Fibroblast of lung (primary cell): Measurements from ENCODE around the gene AFG3L2. TPM values are rescaled to one million over a fixed set of nuclear protein-coding genes. Genes with fewer than 3 reads are reported as not detected.

Source experiments
- DNase-seq, 2 donors: peaks; one replicate each; pipeline versions ENCODE4 v3.0.0 to v3.0.0-alpha.2; 2010; ENCODE audit warnings: low read depth in 2 of 2
- H2AFZ ChIP-seq: 2 replicates; pipeline ENCODE4 v1.5.1; 2012; ENCODE audit warnings: low read length, control low read depth, inconsistent platforms
- H3K27ac ChIP-seq: 2 replicates; pipeline ENCODE4 v1.5.1; 2011; ENCODE audit warnings: low read length, control low read depth; ENCODE audit not compliant: insufficient read depth
- H3K27me3 ChIP-seq: 2 replicates; pipeline ENCODE4 v1.5.1; 2011; ENCODE audit warnings: mild to moderate bottlenecking, low read length; ENCODE audit not compliant: control insufficient read depth, insufficient read depth
- H3K36me3 ChIP-seq: 2 replicates; pipeline ENCODE4 v1.5.1; 2011; ENCODE audit warnings: low read length; ENCODE audit not compliant: control insufficient read depth, insufficient read depth
- H3K4me1 ChIP-seq: 2 replicates; pipeline ENCODE4 v1.5.1; 2011; ENCODE audit warnings: low read length; ENCODE audit not compliant: control insufficient read depth, insufficient read depth; ENCODE audit errors: extremely low read depth
- H3K4me2 ChIP-seq: 2 replicates; pipeline ENCODE4 v1.5.1; 2011; ENCODE audit warnings: low read length, control low read depth; ENCODE audit not compliant: insufficient read depth; ENCODE audit errors: extremely low read depth
- H3K4me3 ChIP-seq, 4 experiments: fragments of 200-600 bp in 1 of 4; sonication (generic) in 1 of 4; replicated peaks in 1 of 4; 2 replicates each; pipeline ENCODE4 v1.5.1; 2011 to 2016; ENCODE audit warnings: low read length in 4 of 4, low read depth in 3 of 4, mild to moderate bottlenecking in 3 of 4, control low read depth in 2 of 4, inconsistent platforms in 1 of 4, mixed read lengths in 1 of 4; ENCODE audit not compliant: insufficient read depth in 1 of 4; ENCODE audit errors: control extremely low read depth in 1 of 4
- H3K79me2 ChIP-seq: 2 replicates; pipeline ENCODE4 v1.5.1; 2012; ENCODE audit warnings: mild to moderate bottlenecking, low read length, inconsistent platforms; ENCODE audit not compliant: control insufficient read depth, insufficient read depth
- H3K9ac ChIP-seq: 2 replicates; pipeline ENCODE4 v1.5.1; 2011; ENCODE audit warnings: mild to moderate bottlenecking, low read length, control low read depth; ENCODE audit not compliant: insufficient read depth
- H3K9me3 ChIP-seq: 2 replicates; pipeline ENCODE4 v1.5.1; 2012; ENCODE audit warnings: low read depth, low read length; ENCODE audit not compliant: control insufficient read depth, insufficient read depth
- H4K20me1 ChIP-seq: 2 replicates; pipeline ENCODE4 v1.5.1; 2011; ENCODE audit warnings: low read length; ENCODE audit not compliant: control insufficient read depth, insufficient read depth; ENCODE audit errors: extremely low read depth
- EZH2 ChIP-seq: IDR thresholded peaks from 2 replicates; pipeline ENCODE4 v1.5.1; 2012; ENCODE audit warnings: low read length, control low read depth, mild to moderate bottlenecking; ENCODE audit errors: missing control alignments
- polyA plus RNA-seq, 2 donors: library from polyadenylated mRNA; depleted of rRNA in 1 of 2; stranded (reverse) in 1 of 2; unstranded in 1 of 2; fragments of >200 nt; gene quantifications; 2 replicates each; pipeline ENCODE4 v1.2.1, GENCODE V29; 2011 to 2012; ENCODE audit warnings: missing spikeins in 1 of 2
- total RNA-seq: library from RNA; depleted of rRNA; stranded (reverse); fragments of >200 nt; gene quantifications from 2 replicates; pipeline ENCODE4 v1.2.1, GENCODE V29; 2014
- TF ChIP-seq, protein P1 (sequence below), 2 donors: IDR thresholded peaks in 1 of 2; conservative IDR thresholded peaks in 1 of 2; 1 replicate in 1 of 2; 2 replicates in 1 of 2; pipeline ENCODE4 v1.5.1; 2011 to 2012; ENCODE audit warnings: low read length in 2 of 2, control low read depth in 1 of 2, inconsistent platforms in 1 of 2, low read depth in 1 of 2, mild to moderate bottlenecking in 1 of 2

The AFG3L2 gene
- total and polyA plus RNA-seq, 2 donors (not counting 1 experiment from before 2014, with no cell fraction given) = 38.3 to 41.0 TPM

DNA sequence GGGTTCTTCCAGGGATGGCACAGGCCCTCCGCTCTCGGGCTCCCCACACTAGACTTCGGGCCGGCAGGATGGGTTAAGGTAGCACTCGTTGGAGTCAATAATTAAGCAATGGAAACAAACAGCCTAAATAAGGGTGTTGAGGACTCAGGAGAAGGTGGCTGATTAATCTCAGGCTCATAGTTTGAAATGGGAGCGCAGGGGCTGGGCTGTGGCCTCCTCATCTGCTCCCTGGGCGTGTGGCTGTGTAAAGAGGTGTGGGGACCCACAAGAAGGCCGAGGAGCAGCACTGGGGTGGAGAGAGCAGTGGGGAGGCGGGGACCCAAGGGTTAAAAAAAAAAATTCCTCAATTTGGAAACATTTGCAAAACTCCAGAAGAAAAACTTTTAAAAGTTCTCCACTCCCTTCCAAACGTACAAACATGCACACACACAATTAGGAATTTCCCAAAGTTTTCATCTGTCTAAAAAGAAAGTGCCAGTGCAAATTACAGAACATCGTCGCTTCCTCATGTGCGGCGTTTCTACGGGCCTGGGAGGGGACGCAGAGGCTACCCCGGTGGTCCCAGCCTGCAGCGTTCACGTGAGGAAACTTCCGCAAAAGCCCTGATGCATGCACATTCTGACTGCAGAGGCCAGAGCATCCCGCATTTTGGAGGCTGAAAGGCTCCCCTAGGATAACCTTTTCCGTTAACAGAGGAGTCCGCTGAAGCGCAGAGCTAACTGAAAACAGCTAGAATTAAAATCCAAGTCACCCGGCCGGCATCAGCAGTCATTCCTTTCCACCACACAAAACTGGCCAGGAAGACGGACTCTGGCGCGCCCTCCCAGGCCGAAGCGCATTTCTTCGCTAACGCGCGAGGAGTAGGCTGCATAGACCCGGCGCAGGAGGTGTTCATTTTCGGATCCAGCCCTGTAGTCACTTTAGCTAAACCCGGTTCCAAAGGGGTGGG is 70.0 kb downstream of the AFG3L2 start:
- no peak overlapping the region for H2AFZ ChIP-seq
- H3K4me3 ChIP-seq = peak overlapping the region; percentile 31 to 84 (median 54)
- peak overlapping the region; percentile 94 for H3K27ac ChIP-seq
- no peaks in the 10 kb centered on the region for H4K20me1 ChIP-seq
- peak; percentile 79 to 80 for DNase-seq
- peaks cover 43% of the 10 kb centered on the region for H3K79me2 ChIP-seq
- no peaks in the 10 kb centered on the region for H3K27me3 ChIP-seq
- peaks cover 5% of the 10 kb centered on the region for H3K36me3 ChIP-seq
- H3K4me2 ChIP-seq = peak overlapping the region; percentile 96
- no peak for TF ChIP-seq EZH2
- TF ChIP-seq, protein P1, sequence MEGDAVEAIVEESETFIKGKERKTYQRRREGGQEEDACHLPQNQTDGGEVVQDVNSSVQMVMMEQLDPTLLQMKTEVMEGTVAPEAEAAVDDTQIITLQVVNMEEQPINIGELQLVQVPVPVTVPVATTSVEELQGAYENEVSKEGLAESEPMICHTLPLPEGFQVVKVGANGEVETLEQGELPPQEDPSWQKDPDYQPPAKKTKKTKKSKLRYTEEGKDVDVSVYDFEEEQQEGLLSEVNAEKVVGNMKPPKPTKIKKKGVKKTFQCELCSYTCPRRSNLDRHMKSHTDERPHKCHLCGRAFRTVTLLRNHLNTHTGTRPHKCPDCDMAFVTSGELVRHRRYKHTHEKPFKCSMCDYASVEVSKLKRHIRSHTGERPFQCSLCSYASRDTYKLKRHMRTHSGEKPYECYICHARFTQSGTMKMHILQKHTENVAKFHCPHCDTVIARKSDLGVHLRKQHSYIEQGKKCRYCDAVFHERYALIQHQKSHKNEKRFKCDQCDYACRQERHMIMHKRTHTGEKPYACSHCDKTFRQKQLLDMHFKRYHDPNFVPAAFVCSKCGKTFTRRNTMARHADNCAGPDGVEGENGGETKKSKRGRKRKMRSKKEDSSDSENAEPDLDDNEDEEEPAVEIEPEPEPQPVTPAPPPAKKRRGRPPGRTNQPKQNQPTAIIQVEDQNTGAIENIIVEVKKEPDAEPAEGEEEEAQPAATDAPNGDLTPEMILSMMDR (conservative IDR thresholded peaks at IDR 0.05 in 1 of 2, IDR thresholded peaks at IDR 0.05 in 1 of 2; ENCODE audit: low read depth in 1 of 2, low read length in 2 of 2) = peak; percentile 22 to 27
- H3K9me3 ChIP-seq = no peaks in the 10 kb centered on the region
- peak overlapping the region; percentile 99 for H3K9ac ChIP-seq
- H3K4me1 ChIP-seq = peaks cover 7% of the 10 kb centered on the region

DNA sequence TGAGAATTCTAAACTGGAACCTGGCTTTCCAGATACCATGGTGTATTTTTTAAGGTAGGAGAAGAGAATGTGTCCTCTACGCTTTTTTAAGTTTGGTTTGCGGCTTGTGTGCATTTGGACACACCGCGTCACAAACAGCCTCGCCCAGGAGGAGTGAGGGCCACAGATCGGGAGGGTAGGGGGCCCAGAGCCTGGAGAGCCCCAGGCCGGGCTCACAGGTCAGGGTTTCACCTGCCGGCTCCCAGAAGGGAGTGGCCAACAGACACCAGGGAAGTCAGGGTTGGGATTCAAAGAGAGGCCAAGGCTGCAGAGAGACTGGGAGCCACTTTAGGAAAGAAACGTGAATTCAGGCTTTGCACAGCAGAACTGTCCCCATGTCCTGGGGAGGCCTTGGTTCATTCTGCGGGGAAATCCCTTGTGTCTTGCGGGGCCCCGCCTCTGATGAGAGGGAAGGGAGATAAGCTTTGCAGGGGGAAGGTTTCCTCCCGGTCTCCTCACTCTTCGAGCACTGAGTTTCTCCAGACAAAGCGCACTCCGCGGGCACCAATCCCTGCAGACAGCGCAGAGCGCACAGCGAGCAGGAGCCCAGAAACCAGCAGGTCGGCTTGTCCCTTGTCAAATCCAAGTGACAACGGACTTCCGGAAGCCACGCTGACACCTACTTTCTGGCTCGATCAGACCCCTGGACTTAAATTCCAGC is 70.9 kb downstream of the AFG3L2 start:
- no peak for DNase-seq
- Histone ChIP-seq H3K36me3 (peaks cover 3% of the 10 kb centered on the region), H3K4me2 (peak overlapping the region; percentile 96), H4K20me1 (no peaks in the 10 kb centered on the region), H3K9me3 (no peaks in the 10 kb centered on the region), H3K27me3 (no peaks in the 10 kb centered on the region), H3K4me3 (peak overlapping the region; percentile 31 to 84 (median 54)), H2AFZ (no peak overlapping the region), H3K79me2 (peaks cover 35% of the 10 kb centered on the region), H3K9ac (peak overlapping the region; percentile 4), H3K27ac (peak overlapping the region; percentile 94), H3K4me1 (peaks cover 7% of the 10 kb centered on the region)
- TF ChIP-seq EZH2 = no peak
- TF ChIP-seq, protein P1 (conservative IDR thresholded peaks at IDR 0.05 in 1 of 2, IDR thresholded peaks at IDR 0.05 in 1 of 2; ENCODE audit: low read depth in 1 of 2, low read length in 2 of 2) = no peak

DNA sequence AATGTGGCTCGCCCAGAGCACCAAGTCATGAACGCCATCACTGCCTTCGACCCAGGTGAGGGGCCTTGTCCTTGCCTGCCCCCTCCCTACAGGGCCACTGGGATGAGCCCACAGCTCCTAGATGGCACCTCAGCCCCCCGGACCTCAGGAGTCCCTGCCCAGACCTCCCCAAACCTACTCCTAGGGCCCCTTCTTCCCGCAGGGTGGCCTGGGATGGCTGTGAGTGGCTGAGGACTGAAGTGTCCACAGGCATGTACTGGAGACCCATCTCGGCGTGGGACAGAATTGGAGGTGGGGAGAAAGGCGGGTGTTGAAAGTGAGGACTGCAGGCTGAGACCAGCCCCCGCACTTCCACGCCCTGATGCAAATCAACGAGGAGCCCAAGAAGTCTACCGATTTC is 71.8 kb downstream of the AFG3L2 start:
- Histone ChIP-seq H3K36me3 (no peaks in the 10 kb centered on the region), H2AFZ (no peak overlapping the region)
- TF ChIP-seq EZH2 = no peak
- TF ChIP-seq, protein P1 (conservative IDR thresholded peaks at IDR 0.05 in 1 of 2, IDR thresholded peaks at IDR 0.05 in 1 of 2; ENCODE audit: low read depth in 1 of 2, low read length in 2 of 2) = no peak

More for the DNA sequence above, 71.8 kb downstream of the AFG3L2 start:
- Histone ChIP-seq H3K9ac (no peak overlapping the region), H3K4me1 (peaks cover 4% of the 10 kb centered on the region), H3K27ac (no peak overlapping the region), H3K4me3 (no peak overlapping the region), H3K9me3 (no peaks in the 10 kb centered on the region), H3K79me2 (peaks cover 27% of the 10 kb centered on the region), H3K4me2 (no peak overlapping the region), H4K20me1 (no peaks in the 10 kb centered on the region), H3K27me3 (no peaks in the 10 kb centered on the region)
- DNase-seq = no peak
